Epithelial cell of proximal tubule (primary cell): ENCODE measurements around the gene EIF4EBP2. TPM values are rescaled to one million over a fixed set of nuclear protein-coding genes. Genes with fewer than 3 reads are reported as not detected.

ENCODE experiments used
- DNase-seq: peaks from one replicate; pipeline ENCODE4 v3.0.0-alpha.2; 2011; ENCODE audit warnings: low read depth
- H3K4me3 ChIP-seq: 2 replicates; pipeline ENCODE4 v1.5.1; 2011; ENCODE audit warnings: low read depth, mild to moderate bottlenecking, low read length
- total RNA-seq: library from RNA; depleted of rRNA; stranded (reverse); fragments of >200 nt; gene quantifications from 2 replicates; pipeline ENCODE4 v1.2.3, GENCODE V29; 2015
- TF ChIP-seq, protein P1 (sequence below): conservative IDR thresholded peaks from 2 replicates; pipeline ENCODE4 v1.5.1; 2012; ENCODE audit warnings: low read depth, mild to moderate bottlenecking, low read length

Gene EIF4EBP2
- total RNA-seq, 1 donor from 2014 or later = 24.3 TPM

DNA sequence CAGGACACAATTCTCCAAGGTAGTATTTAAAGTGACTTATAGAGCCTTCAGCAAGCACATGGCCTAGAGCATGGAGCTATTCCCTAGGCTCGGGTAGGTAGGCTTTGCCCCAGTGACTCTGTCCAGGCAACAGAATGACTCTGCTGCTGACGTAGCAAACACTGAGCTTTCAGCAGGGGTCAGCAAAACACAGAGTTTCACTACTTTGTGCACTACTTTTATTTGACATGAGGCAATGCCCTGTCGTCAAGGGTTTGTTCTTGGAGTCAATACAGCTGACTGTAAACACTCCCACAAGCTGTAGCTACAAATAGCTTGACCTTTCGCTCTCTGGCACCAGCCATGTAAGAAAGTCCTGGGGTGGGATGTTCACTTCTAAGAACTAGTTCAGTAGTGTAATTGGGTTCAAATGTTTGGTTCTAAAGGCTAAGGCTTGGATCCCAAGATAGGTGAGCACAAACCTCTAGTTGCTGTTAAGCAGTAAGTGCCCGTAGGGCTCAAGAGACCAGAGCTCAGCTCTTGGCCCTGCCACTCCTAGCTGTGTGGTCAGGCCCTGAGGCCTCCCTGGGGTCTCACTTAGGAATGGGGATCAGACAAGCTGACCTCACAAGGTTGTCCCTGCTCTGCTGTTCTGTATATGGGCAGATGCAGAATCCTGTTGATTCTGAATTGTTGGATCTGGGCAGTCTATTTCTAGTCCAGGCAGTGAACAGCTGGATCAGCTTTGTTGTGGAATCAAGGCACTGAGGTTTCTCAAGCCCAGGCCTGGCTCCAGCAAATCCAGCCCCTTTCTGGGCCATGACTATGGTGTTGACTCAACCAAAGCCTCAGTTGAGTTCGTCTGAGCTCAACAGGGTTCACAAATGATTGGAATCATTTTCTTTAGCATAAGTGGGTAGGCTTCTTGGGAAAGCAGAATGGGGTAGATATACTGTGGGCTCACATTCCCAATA lies 26.8 kb downstream of the EIF4EBP2 start:
- TF ChIP-seq, protein P1, sequence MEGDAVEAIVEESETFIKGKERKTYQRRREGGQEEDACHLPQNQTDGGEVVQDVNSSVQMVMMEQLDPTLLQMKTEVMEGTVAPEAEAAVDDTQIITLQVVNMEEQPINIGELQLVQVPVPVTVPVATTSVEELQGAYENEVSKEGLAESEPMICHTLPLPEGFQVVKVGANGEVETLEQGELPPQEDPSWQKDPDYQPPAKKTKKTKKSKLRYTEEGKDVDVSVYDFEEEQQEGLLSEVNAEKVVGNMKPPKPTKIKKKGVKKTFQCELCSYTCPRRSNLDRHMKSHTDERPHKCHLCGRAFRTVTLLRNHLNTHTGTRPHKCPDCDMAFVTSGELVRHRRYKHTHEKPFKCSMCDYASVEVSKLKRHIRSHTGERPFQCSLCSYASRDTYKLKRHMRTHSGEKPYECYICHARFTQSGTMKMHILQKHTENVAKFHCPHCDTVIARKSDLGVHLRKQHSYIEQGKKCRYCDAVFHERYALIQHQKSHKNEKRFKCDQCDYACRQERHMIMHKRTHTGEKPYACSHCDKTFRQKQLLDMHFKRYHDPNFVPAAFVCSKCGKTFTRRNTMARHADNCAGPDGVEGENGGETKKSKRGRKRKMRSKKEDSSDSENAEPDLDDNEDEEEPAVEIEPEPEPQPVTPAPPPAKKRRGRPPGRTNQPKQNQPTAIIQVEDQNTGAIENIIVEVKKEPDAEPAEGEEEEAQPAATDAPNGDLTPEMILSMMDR = no peak
- DNase-seq = no peak

DNA sequence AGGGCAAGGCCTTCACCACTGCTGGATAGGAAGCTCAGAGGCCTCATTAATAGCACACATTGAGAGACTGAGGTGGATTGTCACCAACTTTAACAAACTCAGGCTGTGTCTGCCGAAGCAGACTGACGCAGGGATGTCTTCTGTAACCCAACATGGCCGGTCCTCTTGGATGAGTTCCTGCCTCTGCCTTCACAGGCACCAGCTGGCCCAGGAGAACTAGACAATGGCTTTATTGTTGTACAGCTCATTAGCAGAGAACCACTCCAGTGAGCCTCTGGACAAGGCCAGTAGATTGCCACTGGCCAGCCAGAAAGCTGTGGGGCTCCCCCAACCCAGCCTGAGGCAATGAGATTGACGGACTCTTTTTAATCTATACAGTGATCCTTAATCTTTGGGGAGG lies 28.2 kb downstream of the EIF4EBP2 start:
- DNase-seq = no peak
- no peak overlapping the region for H3K4me3 ChIP-seq
- TF ChIP-seq, protein P1 = no peak

More for the DNA sequence above, 26.8 kb downstream of the EIF4EBP2 start:
- no peak overlapping the region for H3K4me3 ChIP-seq

DNA sequence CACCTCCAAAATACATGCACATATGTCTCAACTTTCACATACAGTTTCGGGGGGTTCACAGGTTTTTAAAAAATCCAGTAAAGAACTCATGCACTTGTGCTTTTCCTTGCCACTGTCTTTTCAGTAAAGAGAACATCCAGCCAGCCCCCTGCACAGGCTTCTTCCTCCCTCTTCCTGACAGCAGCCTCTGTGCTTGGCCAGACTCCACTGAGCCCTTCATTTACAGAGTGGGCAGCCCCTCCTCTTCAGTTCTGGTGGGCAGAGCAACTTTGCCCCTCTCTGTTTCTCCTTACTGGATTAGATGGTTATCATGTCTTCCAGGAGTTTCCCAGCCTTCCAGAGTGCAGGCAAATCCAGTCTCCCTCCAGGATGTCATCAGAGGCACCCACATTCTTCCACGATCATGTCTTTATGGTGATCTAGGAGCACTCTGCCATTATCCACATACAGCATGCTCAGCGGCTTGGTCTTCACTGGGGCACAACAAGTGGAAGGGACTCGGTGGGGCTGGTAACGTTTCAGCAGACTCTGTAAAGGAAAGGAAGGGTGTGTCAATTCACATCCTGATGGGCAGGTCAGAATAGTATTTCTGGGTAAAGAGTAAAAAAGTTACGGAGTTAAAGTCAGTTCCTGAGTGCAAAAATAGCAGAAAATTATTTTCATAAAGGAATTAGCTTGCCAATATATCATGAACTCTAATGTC lies 28.8 kb downstream of the EIF4EBP2 start:
- DNase-seq = no peak
- H3K4me3 ChIP-seq = no peak overlapping the region
- TF ChIP-seq, protein P1 = no peak

DNA sequence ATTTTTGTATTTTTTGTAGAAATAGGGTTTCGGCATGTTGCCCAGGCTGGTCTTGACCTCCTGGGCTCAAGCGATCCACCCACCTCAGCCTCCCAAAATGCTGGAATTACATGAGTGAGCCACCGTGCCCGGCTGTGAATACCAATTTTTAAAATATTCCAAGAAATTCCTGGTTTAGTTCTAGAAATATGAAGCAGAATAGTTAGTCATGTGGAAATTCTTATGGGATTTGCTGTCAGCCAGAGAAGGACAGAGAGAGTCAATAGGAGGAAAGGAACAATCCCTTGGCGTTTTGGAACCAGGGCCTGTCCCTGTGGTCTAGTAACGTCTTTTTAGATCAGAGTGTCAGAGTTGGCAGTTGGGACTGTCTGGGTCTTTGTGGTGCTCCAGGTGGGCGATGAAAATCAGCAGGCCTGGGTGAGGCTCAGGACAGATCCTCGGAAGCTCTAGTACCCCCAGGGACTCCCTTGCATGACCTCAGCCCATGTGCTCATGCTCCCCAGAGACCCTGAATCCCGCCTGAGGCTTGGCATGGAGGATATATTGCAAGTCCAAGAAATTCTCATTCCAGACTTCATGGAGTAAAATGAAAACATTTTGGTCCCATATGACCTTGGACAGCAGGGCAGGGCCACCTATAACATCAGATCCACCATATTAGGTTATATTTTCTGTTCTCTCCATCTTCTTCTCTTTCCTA lies 29.8 kb downstream of the EIF4EBP2 start:
- TF ChIP-seq, protein P1 = no peak
- H3K4me3 ChIP-seq = no peak overlapping the region
- no peak for DNase-seq

DNA sequence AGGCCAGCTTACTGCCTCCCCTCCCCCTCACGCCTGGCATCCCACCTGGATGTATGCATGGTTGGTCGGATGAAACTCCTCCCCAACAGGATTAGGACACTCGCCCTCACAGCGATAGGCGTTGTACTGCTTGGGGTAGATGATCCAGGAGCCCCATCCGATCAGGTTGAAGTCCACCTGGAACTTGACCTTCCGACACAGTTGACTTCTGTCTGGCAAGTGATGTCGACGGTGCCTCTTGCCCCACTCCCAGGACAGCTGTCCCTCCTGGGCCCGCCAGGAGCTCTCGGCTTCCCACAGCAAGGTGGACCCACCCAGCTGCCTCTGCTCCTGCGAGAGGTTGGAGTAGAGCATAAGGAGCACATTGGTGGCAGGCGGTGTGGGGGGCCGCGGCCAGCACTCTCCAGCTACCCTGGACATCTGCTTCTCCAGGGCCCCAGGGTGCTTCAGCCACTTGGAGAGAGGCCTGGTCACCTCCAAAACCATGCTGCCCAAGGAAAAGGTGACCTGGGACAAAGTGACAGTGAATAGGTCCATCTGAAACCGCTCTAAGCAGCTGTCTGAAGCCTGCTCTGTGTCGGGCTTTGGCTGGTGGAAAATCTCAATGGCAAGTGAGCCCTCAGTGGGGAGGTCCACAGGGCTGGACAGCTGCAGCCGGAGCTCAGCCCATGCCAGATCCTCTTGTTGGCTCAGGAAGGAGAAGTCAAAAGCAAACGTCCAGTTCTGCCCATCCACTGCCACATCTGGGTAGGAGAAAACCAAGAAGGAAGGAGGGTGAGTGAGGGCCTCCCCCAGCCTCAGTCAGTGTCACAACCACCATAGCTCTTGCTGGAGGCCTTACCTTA lies 31.5 kb downstream of the EIF4EBP2 start:
- no peak for DNase-seq
- TF ChIP-seq, protein P1 = no peak
- no peak overlapping the region for H3K4me3 ChIP-seq

DNA sequence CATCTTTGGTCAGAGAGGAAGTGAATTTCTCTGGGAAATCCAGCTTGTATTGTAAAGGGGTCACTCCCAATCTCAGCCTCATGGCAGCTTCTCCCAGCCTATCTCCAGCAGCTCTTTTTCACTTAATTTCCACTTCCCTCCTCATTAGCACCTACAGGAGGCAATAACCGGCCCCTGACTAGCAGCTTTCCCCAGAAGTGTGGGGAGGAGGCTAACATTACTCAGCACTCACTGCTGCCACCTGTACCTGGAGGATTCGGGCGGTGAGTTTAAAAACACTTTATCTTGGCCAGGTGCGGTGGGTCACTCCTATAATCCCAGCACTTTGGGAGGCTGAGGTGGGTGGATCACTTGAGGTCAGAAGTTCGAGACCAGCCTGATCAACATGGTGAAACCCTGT lies 33.8 kb downstream of the EIF4EBP2 start:
- TF ChIP-seq, protein P1 = no peak
- DNase-seq = no peak
- no peak overlapping the region for H3K4me3 ChIP-seq
